ENCODE measurements around the gene ADAMTS3.

DNA sequence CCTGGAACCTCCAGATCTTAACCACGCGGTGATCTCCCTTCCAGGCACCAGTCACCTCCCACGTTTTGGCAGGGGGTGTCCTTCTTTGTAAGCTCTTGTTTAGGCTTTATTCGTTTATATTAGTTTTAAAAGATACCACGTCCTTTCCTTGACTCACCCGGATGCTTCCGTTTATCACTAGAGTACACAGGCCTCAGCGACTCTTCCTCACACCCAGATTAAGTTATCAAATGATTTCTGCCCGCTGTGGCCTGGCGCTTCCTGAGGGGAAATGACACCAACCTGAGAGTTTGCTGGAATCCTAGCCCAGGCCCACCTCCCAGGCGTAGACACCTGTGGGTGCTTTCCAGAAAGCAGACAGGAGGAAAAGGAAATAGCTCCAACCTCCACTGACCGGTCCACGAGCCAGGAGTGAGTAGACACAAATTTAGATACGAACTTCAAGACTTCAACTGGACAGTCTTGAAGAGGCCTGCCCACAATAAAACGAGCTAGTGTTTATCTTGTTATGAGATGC, 756 bp upstream of the ADAMTS3 start:
- no peak for TF ChIP-seq EZH2 (IDR thresholded peaks at IDR 0.05; ENCODE audit: borderline replicate concordance, insufficient read depth, low read depth, low read length, poor library complexity, severe bottlenecking)
- TF ChIP-seq, protein P1, sequence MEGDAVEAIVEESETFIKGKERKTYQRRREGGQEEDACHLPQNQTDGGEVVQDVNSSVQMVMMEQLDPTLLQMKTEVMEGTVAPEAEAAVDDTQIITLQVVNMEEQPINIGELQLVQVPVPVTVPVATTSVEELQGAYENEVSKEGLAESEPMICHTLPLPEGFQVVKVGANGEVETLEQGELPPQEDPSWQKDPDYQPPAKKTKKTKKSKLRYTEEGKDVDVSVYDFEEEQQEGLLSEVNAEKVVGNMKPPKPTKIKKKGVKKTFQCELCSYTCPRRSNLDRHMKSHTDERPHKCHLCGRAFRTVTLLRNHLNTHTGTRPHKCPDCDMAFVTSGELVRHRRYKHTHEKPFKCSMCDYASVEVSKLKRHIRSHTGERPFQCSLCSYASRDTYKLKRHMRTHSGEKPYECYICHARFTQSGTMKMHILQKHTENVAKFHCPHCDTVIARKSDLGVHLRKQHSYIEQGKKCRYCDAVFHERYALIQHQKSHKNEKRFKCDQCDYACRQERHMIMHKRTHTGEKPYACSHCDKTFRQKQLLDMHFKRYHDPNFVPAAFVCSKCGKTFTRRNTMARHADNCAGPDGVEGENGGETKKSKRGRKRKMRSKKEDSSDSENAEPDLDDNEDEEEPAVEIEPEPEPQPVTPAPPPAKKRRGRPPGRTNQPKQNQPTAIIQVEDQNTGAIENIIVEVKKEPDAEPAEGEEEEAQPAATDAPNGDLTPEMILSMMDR (IDR thresholded peaks at IDR 0.05), result no peak
